NT2/D1 (cell line): Measurements from ENCODE around the gene MAML3.

Experiments
- YY1 ChIP-seq: IDR thresholded peaks from 2 replicates; pipeline ENCODE4 v1.6.1; 2011; ENCODE audit not compliant: insufficient read length, insufficient read depth
- ZNF274 ChIP-seq: IDR thresholded peaks from 2 replicates; pipeline ENCODE4 v1.6.1; 2011; ENCODE audit warnings: mild to moderate bottlenecking, low read depth, low read length

DNA sequence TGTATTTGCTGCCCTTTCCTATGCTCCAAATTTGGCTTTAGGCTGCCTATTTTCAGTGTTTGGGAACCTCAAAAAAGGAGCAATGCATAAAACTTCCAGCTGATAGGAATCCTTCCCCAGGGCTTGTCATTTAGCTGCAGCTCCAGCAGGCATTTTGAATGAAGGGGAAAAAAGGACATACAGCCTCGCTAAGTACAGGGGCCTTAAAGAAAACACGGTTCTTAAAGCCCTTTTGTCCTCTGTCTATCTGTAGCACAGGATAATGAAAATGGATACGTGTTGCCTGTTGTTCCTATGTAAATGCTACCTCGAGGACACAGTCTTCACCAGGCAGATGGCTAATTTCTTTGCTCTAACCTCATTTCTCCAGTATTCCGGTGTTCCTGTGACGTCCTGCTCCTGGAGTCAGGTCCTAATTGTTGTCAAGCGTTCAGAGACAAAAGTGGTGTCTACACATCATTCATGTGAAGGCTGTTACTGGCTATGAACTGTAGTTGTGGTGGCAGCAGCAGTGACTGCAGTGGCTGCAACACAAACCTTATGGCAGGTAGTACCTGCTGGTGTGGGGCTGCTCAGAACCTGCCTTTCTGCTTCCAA is 371.0 kb downstream of the MAML3 start:
- no peak for TF ChIP-seq YY1
- TF ChIP-seq ZNF274, result no peak
